Measurements from ENCODE around the gene SULT1C2. TPM values are rescaled to one million over a fixed set of nuclear protein-coding genes. Genes with fewer than 3 reads are reported as not detected.

SULT1C2 gene
- total and polyA plus RNA-seq, 2 of the 4 experiments (the other 2 are of a cell fraction) = 0.09 TPM; not detected in 1

DNA sequence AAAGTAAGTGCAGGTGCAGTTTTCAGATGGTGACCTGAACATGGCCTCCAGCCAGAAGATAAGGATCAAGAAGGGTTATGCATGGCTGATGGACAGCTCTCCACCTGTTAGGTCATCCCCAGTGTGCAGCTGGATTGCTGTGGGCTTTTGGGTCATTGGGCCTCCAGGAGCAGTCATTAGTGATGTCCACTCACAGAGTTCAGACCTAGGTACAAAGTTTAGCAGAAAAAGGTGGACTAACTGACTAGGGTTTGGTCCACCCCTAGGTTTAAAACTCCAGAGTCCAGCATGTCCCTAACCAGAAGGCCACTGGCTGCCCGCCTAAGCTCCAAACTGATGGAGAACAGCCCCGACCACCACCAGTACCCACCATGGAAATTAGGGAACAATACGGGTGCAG lies 18.3 kb upstream of the SULT1C2 start:
- DNase-seq (no peak), ATAC-seq (ENCODE audit: low read depth) (no peak)
- H4K20me1 ChIP-seq (ENCODE audit: insufficient read depth, low read length) = no peaks in the 10 kb centered on the region
- no peak overlapping the region for H2BK20ac ChIP-seq (ENCODE audit: low read depth, low read length)
- no peak overlapping the region for H2BK15ac ChIP-seq (ENCODE audit: low read depth, low read length)
- H3K9ac ChIP-seq (ENCODE audit: low read depth, low read length) = no peak overlapping the region
- no peak overlapping the region for H4K91ac ChIP-seq (ENCODE audit: insufficient read depth, low read depth, low read length)
- intact Hi-C loops (cut with micrococcal nuclease) (no loop called here), dilution Hi-C loops (cut with HindIII; ENCODE audit: low sequenced_read_pairs, unreplicated experiment) (no loop called here), in situ Hi-C loops (cut with MboI; ENCODE audit: low sequenced_read_pairs) (no loop called here)
- ChIA-PET POLR2A (ENCODE audit: unreplicated experiment) (no interaction called here), CTCF (no interaction called here)
- no peak overlapping the region for H2AK5ac ChIP-seq (ENCODE audit: low read depth, low read length)
- no peak overlapping the region for H3K4me2 ChIP-seq (ENCODE audit: low read depth, low read length)
- no peak overlapping the region for H2AK9ac ChIP-seq (replicated peaks; ENCODE audit: low read depth, low read length, poor library complexity)
- no peak overlapping the region for H4K8ac ChIP-seq (ENCODE audit: low read depth in 2 of 2, low read length in 2 of 2)
- no TSS peak for BruUV-seq (replicated peaks)
- no peak overlapping the region for H3K4ac ChIP-seq (ENCODE audit: low read depth, low read length)
- H2BK120ac ChIP-seq (ENCODE audit: low read depth, low read length) = no peak overlapping the region
- 0 out of 2 replicates have a peak, but pooled peaks cover 2% of the 10 kb centered on the region for H3K27me3 ChIP-seq (ENCODE audit: control insufficient read depth, insufficient read depth, low read length)
- no peak overlapping the region for H3K14ac ChIP-seq (replicated peaks; ENCODE audit: low read depth, low read length)
- no peak overlapping the region for H3K56ac ChIP-seq (ENCODE audit: extremely low read depth, insufficient read depth, low read length)
- H3K27ac ChIP-seq (ENCODE audit: insufficient read depth, low read length) = no peak overlapping the region
- no peak overlapping the region for H4K5ac ChIP-seq (ENCODE audit: low read depth, low read length)
- no peaks in the 10 kb centered on the region for H3K9me3 ChIP-seq (ENCODE audit: control insufficient read depth, insufficient read depth, low read length)
- no peak overlapping the region for H3K18ac ChIP-seq (ENCODE audit: low read depth, low read length)
- H2BK5ac ChIP-seq (ENCODE audit: low read depth, low read length, poor library complexity, severe bottlenecking) = no peak overlapping the region
- 92% methylated on average over 3 of the region's 3 CpGs; no CpG with 5 or more reads in 1 of the 2 experiments for WGBS, 2 experiments (ENCODE audit: extremely low coverage in 2 of 2, insufficient read length in 1 of 2)
- peaks cover 8% of the 10 kb centered on the region for H3K9me1 ChIP-seq (ENCODE audit: insufficient read depth, low read length)
- no peak for TF ChIP-seq NFE2L2 (IDR thresholded peaks at IDR 0.05; ENCODE audit: low read depth, low read length)
- no peak for TF ChIP-seq POLR2A (IDR thresholded peaks at IDR 0.05; ENCODE audit: low read depth, low read length)
- TF ChIP-seq, protein P1, sequence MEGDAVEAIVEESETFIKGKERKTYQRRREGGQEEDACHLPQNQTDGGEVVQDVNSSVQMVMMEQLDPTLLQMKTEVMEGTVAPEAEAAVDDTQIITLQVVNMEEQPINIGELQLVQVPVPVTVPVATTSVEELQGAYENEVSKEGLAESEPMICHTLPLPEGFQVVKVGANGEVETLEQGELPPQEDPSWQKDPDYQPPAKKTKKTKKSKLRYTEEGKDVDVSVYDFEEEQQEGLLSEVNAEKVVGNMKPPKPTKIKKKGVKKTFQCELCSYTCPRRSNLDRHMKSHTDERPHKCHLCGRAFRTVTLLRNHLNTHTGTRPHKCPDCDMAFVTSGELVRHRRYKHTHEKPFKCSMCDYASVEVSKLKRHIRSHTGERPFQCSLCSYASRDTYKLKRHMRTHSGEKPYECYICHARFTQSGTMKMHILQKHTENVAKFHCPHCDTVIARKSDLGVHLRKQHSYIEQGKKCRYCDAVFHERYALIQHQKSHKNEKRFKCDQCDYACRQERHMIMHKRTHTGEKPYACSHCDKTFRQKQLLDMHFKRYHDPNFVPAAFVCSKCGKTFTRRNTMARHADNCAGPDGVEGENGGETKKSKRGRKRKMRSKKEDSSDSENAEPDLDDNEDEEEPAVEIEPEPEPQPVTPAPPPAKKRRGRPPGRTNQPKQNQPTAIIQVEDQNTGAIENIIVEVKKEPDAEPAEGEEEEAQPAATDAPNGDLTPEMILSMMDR (conservative IDR thresholded peaks at IDR 0.05; ENCODE audit: low read depth, low read length) = no peak
- no peak overlapping the region for H3K4me3 ChIP-seq (ENCODE audit: insufficient read depth, low read depth, low read length)
- no peaks in the 10 kb centered on the region for H3K79me1 ChIP-seq (ENCODE audit: low read depth in 1 of 2, low read length in 2 of 2)
- H2AFZ ChIP-seq (replicated peaks; ENCODE audit: low read length, poor library complexity) = no peak overlapping the region
- H3K36me3 ChIP-seq (ENCODE audit: control insufficient read depth, insufficient read depth, low read length) = no peaks in the 10 kb centered on the region
- no peak overlapping the region for H3K23ac ChIP-seq (ENCODE audit: low read depth, low read length)
- peaks cover 18% of the 10 kb centered on the region for H3K4me1 ChIP-seq (ENCODE audit: control insufficient read depth, insufficient read depth, low read length)
